GM12878 (cell line): ENCODE measurements around the gene GPR176. TPM values are rescaled to one million over a fixed set of nuclear protein-coding genes. Genes with fewer than 3 reads are reported as not detected.

ENCODE experiments used
- ATAC-seq: fragments of 200-7000 bp; cut with Tn5 transposase; 3 replicates; pipeline ENCODE4 v1.9.1; 2020; ENCODE audit warnings: mild to moderate bottlenecking, moderate library complexity
- BruUV-seq: library from RNA; stranded (reverse); fragments of 400-500 nt; replicated peaks from 2 replicates; lab custom pipeline; 2021; lab: Mats Ljungman, UMichigan
- CTCF ChIA-PET: fragments of 300-600 bp; sonication (Branson Sonifier 250); formaldehyde crosslinking; extraction: SDS; loops from one replicate; lab custom pipeline; 2021; ENCODE audit warnings: inconsistent platforms; lab: Yijun Ruan, JAX
- POLR2A ChIA-PET: fragments of 350-600 bp; formaldehyde crosslinking; extraction: SDS; loops from one replicate; lab custom pipeline; 2021; ENCODE audit warnings: inconsistent platforms; lab: Charles Lee
- RAD21 ChIA-PET: fragments of 300-600 bp; sonication (Branson Sonifier 250); formaldehyde crosslinking; loops from one replicate; lab custom pipeline; 2023; ENCODE audit warnings: antibody characterized with exemption; ENCODE audit not compliant: unreplicated experiment; lab: Charles Lee
- SMC1A ChIA-PET: fragments of 300-600 bp; sonication (Branson Sonifier 250); formaldehyde crosslinking; loops from one replicate; lab custom pipeline; 2023; ENCODE audit not compliant: unreplicated experiment, uncharacterized antibody; lab: Charles Lee
- DNase-seq: peaks from one replicate; pipeline ENCODE4 v3.0.0-alpha.2; 2011; ENCODE audit warnings: low read depth, low spot score
- FAIRE-seq: peaks from 3 replicates; lab custom pipeline; 2011; peaks lifted over from hg19 to GRCh38; lab: Jason Lieb, UNC
- H2AFZ ChIP-seq: 2 replicates; pipeline ENCODE4 v1.6.0; 2011; ENCODE audit warnings: low read depth, low read length, control low read depth; ENCODE audit not compliant: control insufficient read depth
- H3K27ac ChIP-seq: 2 replicates; pipeline ENCODE4 v1.5.1; 2011; ENCODE audit warnings: control low read depth; ENCODE audit not compliant: control insufficient read depth, insufficient read depth
- H3K27me3 ChIP-seq, 2 experiments: replicated peaks in 1 of 2; 2 replicates each; pipeline versions ENCODE4 v1.6.0 to v1.6.1; 2011; ENCODE audit warnings: low read length in 1 of 2; ENCODE audit not compliant: control insufficient read depth in 2 of 2, insufficient read depth in 2 of 2
- H3K36me3 ChIP-seq, 2 experiments: 2 replicates each; pipeline ENCODE4 v1.5.1; 2011; ENCODE audit warnings: low read length in 1 of 2; ENCODE audit not compliant: control insufficient read depth in 2 of 2, insufficient read depth in 2 of 2
- H3K4me1 ChIP-seq: 2 replicates; pipeline ENCODE4 v1.6.1; 2011; ENCODE audit warnings: mild to moderate bottlenecking, low read length, moderate library complexity, mixed read lengths; ENCODE audit not compliant: control insufficient read depth, insufficient read depth
- H3K4me2 ChIP-seq: 2 replicates; pipeline ENCODE4 v1.6.0; 2011; ENCODE audit warnings: control low read depth; ENCODE audit not compliant: control insufficient read depth, insufficient read depth
- H3K4me3 ChIP-seq: fragments of 200-600 bp; sonication (generic); 2 replicates; pipeline ENCODE4 v1.5.1; 2016
- H3K79me2 ChIP-seq: 2 replicates; pipeline ENCODE4 v1.6.0; 2011; ENCODE audit warnings: low read length; ENCODE audit not compliant: control insufficient read depth, insufficient read depth
- H3K9ac ChIP-seq: 2 replicates; pipeline ENCODE4 v1.8.0; 2011; ENCODE audit warnings: low read length, control low read depth, mixed read lengths; ENCODE audit not compliant: control insufficient read depth, insufficient read depth
- H3K9me3 ChIP-seq: replicated peaks from 3 replicates; pipeline ENCODE4 v1.5.1; 2011; ENCODE audit warnings: mild to moderate bottlenecking, low read length; ENCODE audit not compliant: control insufficient read depth, insufficient read depth
- H4K20me1 ChIP-seq: 2 replicates; pipeline ENCODE4 v1.6.0; 2011; ENCODE audit not compliant: control insufficient read depth, insufficient read depth
- FOS ChIP-seq: IDR thresholded peaks from 3 replicates; pipeline ENCODE4 v1.6.1; 2011; ENCODE audit warnings: borderline replicate concordance; ENCODE audit not compliant: insufficient read length; ENCODE audit errors: extremely low read depth
- MXI1 ChIP-seq: fragments of 150-350 bp; IDR thresholded peaks from 2 replicates; pipeline ENCODE4 v1.6.1; 2011; ENCODE audit warnings: low read depth, mild to moderate bottlenecking, inconsistent platforms, low read length, improper control_type of control experiment
- POLR2AphosphoS2 ChIP-seq: IDR thresholded peaks from 2 replicates; pipeline ENCODE4 v1.6.1; 2011; ENCODE audit warnings: low read depth, mild to moderate bottlenecking, low read length, improper control_type of control experiment, moderate library complexity
- RB1 ChIP-seq: fragments of 450-650 bp; formaldehyde crosslinking; IDR thresholded peaks from 2 replicates; pipeline ENCODE4 v1.6.1; 2017; ENCODE audit warnings: mild to moderate bottlenecking, borderline replicate concordance
- RFX5 ChIP-seq: IDR thresholded peaks from 2 replicates; pipeline ENCODE4 v1.6.1; 2011; ENCODE audit warnings: low read depth, low read length, improper control_type of control experiment
- SMAD1 ChIP-seq: fragments of 450-650 bp; IDR thresholded peaks from 2 replicates; pipeline ENCODE4 v1.6.1; 2018; ENCODE audit warnings: mild to moderate bottlenecking, low read depth; ENCODE audit not compliant: partially characterized antibody
- WGBS: methylation state at CpG from one replicate; pipeline ENCODE4 v1.1.6; 2016; ENCODE audit warnings: low lambda C conversion rate; ENCODE audit not compliant: insufficient replicate concordance, insufficient coverage; ENCODE audit errors: missing lambda C conversion rate; 5-methylcytosine and 5-hydroxymethylcytosine counted together
- in situ Hi-C: fragments of 300-500 bp; cut with MboI; formaldehyde crosslinking; loops from 9 replicates; pipeline ENCODE4 v1.14.3; 2018; ENCODE audit warnings: mixed read lengths
- intact Hi-C: fragments of 100-400 bp; cut with micrococcal nuclease; formaldehyde crosslinking; loops from one replicate; pipeline ENCODE4 v1.14.2; 2022; ENCODE audit not compliant: unreplicated experiment
- polyA plus RNA-seq, 11 experiments: library from polyadenylated mRNA; depleted of rRNA in 4 of 11; unstranded in 6 of 11; stranded (reverse) in 5 of 11; fragments of >200 nt; fragmentation: Nextera tagmentation in 4 of 11; fragmentation: Illumina TruSeq in 1 of 11; extraction: Ambion mirVana in 4 of 11; extraction: Trizol in 1 of 11; gene quantifications; 1 replicate in 1 of 11; 2 replicates in 10 of 11; pipeline versions ENCODE4 v1.2.1 to v1.2.3, GENCODE V29; 2011 to 2016; ENCODE audit warnings: inconsistent platforms in 2 of 11, missing spikeins in 2 of 11, low read depth in 1 of 11
- total RNA-seq, 4 experiments: library from RNA; depleted of rRNA in 3 of 4; stranded (reverse); fragments of >200 nt in 3 of 4; fragmentation: Illumina TruSeq in 1 of 4; extraction: Trizol in 1 of 4; gene quantifications; 2 replicates each; pipeline versions ENCODE4 v1.2.1 to v1.2.3, GENCODE V29; 2013 to 2021
- TF ChIP-seq, protein P1 (sequence below): IDR thresholded peaks from 2 replicates; pipeline ENCODE4 v1.6.1; 2012; ENCODE audit warnings: low read length, inconsistent platforms
- TF ChIP-seq, protein P2 (sequence below): fragments of 450-650 bp; IDR thresholded peaks from 2 replicates; pipeline ENCODE4 v1.6.1; 2017; ENCODE audit warnings: low read depth, mild to moderate bottlenecking, moderate library complexity
- TF ChIP-seq, protein P3 (sequence below): fragments of 450-650 bp; IDR thresholded peaks from 2 replicates; pipeline ENCODE4 v1.6.1; 2014; ENCODE audit warnings: mild to moderate bottlenecking

GPR176 gene
- total and polyA plus RNA-seq, 10 of the 15 experiments (the other 5 are each of a cell fraction or from before 2014, with no cell fraction given): 0.02 to 0.33 (median 0.16) TPM; not detected in 4

DNA sequence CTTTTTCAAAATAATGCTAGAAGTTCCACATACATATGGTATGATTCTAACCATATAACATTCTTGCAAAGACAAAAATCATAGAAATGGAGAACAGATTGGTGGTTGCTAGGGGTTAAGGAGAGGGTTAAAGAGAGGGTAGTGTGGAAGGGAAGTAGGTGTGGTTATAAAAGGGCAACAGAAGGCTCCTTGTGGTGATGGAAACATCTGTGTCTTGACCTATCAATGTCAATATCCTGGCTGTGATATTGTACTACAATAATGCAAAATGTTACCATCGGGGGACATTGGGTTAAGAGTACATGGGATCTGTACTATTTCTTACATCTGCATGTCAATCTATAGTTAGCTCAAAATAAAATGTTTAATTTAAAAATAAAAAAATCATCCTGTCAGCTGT is 69.6 kb downstream of the GPR176 start:
- Histone ChIP-seq H3K27me3 (peaks cover 0 to 5% of the 10 kb centered on the region in 2 experiments; a peak in 1 of 4 replicates), H3K4me1 (no peaks in the 10 kb centered on the region), H3K9ac (no peak overlapping the region), H3K9me3 (no peaks in the 10 kb centered on the region), H3K36me3 (no peaks in the 10 kb centered on the region), H3K4me2 (no peak overlapping the region), H2AFZ (no peak overlapping the region), H3K79me2 (no peaks in the 10 kb centered on the region), H3K4me3 (no peak overlapping the region), H4K20me1 (no peaks in the 10 kb centered on the region), H3K27ac (no peak overlapping the region)
- in situ Hi-C loops (no loop called here), intact Hi-C loops (no loop called here)
- no TSS peak for BruUV-seq
- DNase-seq (no peak), FAIRE-seq (no peak), ATAC-seq (no peak)
- WGBS: 33% methylated on average over 1 of the region's 1 CpG
- TF ChIP-seq RB1 (no peak), SMAD1 (no peak), POLR2AphosphoS2 (no peak), FOS (no peak), MXI1 (no peak), RFX5 (no peak)
- TF ChIP-seq, protein P1, sequence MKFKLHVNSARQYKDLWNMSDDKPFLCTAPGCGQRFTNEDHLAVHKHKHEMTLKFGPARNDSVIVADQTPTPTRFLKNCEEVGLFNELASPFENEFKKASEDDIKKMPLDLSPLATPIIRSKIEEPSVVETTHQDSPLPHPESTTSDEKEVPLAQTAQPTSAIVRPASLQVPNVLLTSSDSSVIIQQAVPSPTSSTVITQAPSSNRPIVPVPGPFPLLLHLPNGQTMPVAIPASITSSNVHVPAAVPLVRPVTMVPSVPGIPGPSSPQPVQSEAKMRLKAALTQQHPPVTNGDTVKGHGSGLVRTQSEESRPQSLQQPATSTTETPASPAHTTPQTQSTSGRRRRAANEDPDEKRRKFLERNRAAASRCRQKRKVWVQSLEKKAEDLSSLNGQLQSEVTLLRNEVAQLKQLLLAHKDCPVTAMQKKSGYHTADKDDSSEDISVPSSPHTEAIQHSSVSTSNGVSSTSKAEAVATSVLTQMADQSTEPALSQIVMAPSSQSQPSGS: no peak
- TF ChIP-seq, protein P2, sequence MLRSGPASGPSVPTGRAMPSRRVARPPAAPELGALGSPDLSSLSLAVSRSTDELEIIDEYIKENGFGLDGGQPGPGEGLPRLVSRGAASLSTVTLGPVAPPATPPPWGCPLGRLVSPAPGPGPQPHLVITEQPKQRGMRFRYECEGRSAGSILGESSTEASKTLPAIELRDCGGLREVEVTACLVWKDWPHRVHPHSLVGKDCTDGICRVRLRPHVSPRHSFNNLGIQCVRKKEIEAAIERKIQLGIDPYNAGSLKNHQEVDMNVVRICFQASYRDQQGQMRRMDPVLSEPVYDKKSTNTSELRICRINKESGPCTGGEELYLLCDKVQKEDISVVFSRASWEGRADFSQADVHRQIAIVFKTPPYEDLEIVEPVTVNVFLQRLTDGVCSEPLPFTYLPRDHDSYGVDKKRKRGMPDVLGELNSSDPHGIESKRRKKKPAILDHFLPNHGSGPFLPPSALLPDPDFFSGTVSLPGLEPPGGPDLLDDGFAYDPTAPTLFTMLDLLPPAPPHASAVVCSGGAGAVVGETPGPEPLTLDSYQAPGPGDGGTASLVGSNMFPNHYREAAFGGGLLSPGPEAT: no peak
- TF ChIP-seq, protein P3, sequence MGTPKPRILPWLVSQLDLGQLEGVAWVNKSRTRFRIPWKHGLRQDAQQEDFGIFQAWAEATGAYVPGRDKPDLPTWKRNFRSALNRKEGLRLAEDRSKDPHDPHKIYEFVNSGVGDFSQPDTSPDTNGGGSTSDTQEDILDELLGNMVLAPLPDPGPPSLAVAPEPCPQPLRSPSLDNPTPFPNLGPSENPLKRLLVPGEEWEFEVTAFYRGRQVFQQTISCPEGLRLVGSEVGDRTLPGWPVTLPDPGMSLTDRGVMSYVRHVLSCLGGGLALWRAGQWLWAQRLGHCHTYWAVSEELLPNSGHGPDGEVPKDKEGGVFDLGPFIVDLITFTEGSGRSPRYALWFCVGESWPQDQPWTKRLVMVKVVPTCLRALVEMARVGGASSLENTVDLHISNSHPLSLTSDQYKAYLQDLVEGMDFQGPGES: no peak
- ChIA-PET POLR2A (no interaction called here), CTCF (interaction anchor here (1.0 to 3.7 kb wide), 3 partner anchors 10 to 24 kb away, joined by 3 to 24 read pairs (median 5); no protein-coding TSS in a partner anchor), SMC1A (interaction anchor here (0.9 to 1.3 kb wide), 2 partner anchors 15 to 23 kb away, joined by 3 to 4 read pairs; no protein-coding TSS in a partner anchor), RAD21 (no interaction called here)
